ENCODE data around the gene XPNPEP3.

The XPNPEP3 gene

GRCh38 chr22:40951795-40952605 is 95.1 kb downstream of the XPNPEP3 start:
- peak; percentile 3 for DNase-seq

GRCh38 chr22:40953471-40953870 is 96.5 kb downstream of the XPNPEP3 start:
- no peak for DNase-seq

- no peak for DNase-seq
These were observed 97.2 kb downstream of the XPNPEP3 start for GRCh38 chr22:40954113-40954512.

GRCh38 chr22:40955571-40955970 is 98.6 kb downstream of the XPNPEP3 start:
- DNase-seq, result no peak

- DNase-seq, result no peak
These were observed 100.7 kb downstream of the XPNPEP3 start for GRCh38 chr22:40957601-40958000.

- no peak for DNase-seq
These were observed 101.4 kb downstream of the XPNPEP3 start for GRCh38 chr22:40958299-40958698.

GRCh38 chr22:40960145-40960544 is 103.2 kb downstream of the XPNPEP3 start:
- DNase-seq, result no peak

- no peak for DNase-seq
These were observed 109.2 kb downstream of the XPNPEP3 start for GRCh38 chr22:40965936-40966725.

GRCh38 chr22:40966726-40967085 is 109.8 kb downstream of the XPNPEP3 start:
- no peak for DNase-seq

GRCh38 chr22:40967111-40967760 is 110.3 kb downstream of the XPNPEP3 start:
- no peak for DNase-seq

GRCh38 chr22:40972587-40972986 is 115.6 kb downstream of the XPNPEP3 start:
- DNase-seq, result no peak

- no peak for DNase-seq
These were observed 116.2 kb downstream of the XPNPEP3 start for GRCh38 chr22:40973144-40973543.

GRCh38 chr22:40975366-40975765 is 118.4 kb downstream of the XPNPEP3 start:
- DNase-seq, result no peak

- no peak for DNase-seq
These were observed 120.1 kb downstream of the XPNPEP3 start for GRCh38 chr22:40976866-40977700.

- no peak for DNase-seq
These were observed 122.2 kb downstream of the XPNPEP3 start for GRCh38 chr22:40979198-40979597.

- no peak for DNase-seq
These were observed 122.9 kb downstream of the XPNPEP3 start for GRCh38 chr22:40979871-40980270.
